SK-N-SH treated with all-trans-retinoic acid at 6 μM for 48 hours (cell line): ENCODE results near the gene RPL18A.

Experiments
- ATAC-seq: fragments of 200-7000 bp; cut with Tn5 transposase; 3 replicates; pipeline ENCODE4 v1.9.1; 2020; ENCODE audit warnings: mild to moderate bottlenecking, moderate library complexity
- ARNTL ChIP-seq: fragments of 450-650 bp; formaldehyde crosslinking; IDR thresholded peaks from 2 replicates; pipeline ENCODE4 v1.5.0; 2020; ENCODE audit warnings: low read depth, mild to moderate bottlenecking, moderate library complexity, borderline replicate concordance
- CREB5 ChIP-seq: fragments of 250-450 bp; sonication (Bioruptor Pico); IDR thresholded peaks from 2 replicates; pipeline ENCODE4 v1.5.1; 2020; ENCODE audit warnings: low read depth, mild to moderate bottlenecking, moderate library complexity
- CSDC2 ChIP-seq: fragments of 250-450 bp; sonication (Bioruptor Pico); IDR thresholded peaks from 2 replicates; pipeline ENCODE4 v1.5.0; 2020; ENCODE audit warnings: mild to moderate bottlenecking, moderate library complexity
- GLIS3 ChIP-seq: fragments of 250-450 bp; sonication (Bioruptor Pico); IDR thresholded peaks from 2 replicates; pipeline ENCODE4 v1.5.0; 2020; ENCODE audit warnings: mild to moderate bottlenecking, moderate library complexity
- ISL1 ChIP-seq: fragments of 250-450 bp; sonication (Bioruptor Pico); IDR thresholded peaks from 2 replicates; pipeline ENCODE4 v2.1.2; 2022; ENCODE audit warnings: mild to moderate bottlenecking, moderate library complexity
- OSR1 ChIP-seq: fragments of 250-450 bp; sonication (Bioruptor Pico); IDR thresholded peaks from 2 replicates; pipeline ENCODE4 v1.8.0; 2022; ENCODE audit warnings: moderate library complexity, mild to moderate bottlenecking, inconsistent platforms
- PATZ1 ChIP-seq: fragments of 250-450 bp; sonication (Bioruptor Pico); IDR thresholded peaks from 2 replicates; pipeline ENCODE4 v1.8.0; 2020; ENCODE audit warnings: mild to moderate bottlenecking, moderate library complexity, borderline replicate concordance
- POU6F1 ChIP-seq: fragments of 250-450 bp; sonication (Bioruptor Pico); IDR thresholded peaks from 2 replicates; pipeline ENCODE4 v1.8.0; 2021; ENCODE audit warnings: low read depth, mild to moderate bottlenecking, moderate library complexity, borderline replicate concordance
- PPARA ChIP-seq: fragments of 250-450 bp; sonication (Bioruptor Pico); IDR thresholded peaks from 2 replicates; pipeline ENCODE4 v1.5.0; 2020; ENCODE audit warnings: mild to moderate bottlenecking, borderline replicate concordance
- RARB ChIP-seq: fragments of 250-450 bp; sonication (Bioruptor Pico); IDR thresholded peaks from 2 replicates; pipeline ENCODE4 v1.8.0; 2021; ENCODE audit warnings: mild to moderate bottlenecking, moderate library complexity
- SNAI2 ChIP-seq: fragments of 250-450 bp; sonication (Bioruptor Pico); IDR thresholded peaks from 2 replicates; pipeline ENCODE4 v1.5.0; 2020; ENCODE audit warnings: mild to moderate bottlenecking, moderate library complexity
- TCF4 ChIP-seq: fragments of 250-450 bp; sonication (Bioruptor Pico); IDR thresholded peaks from 2 replicates; pipeline ENCODE4 v1.8.0; 2021; ENCODE audit warnings: mild to moderate bottlenecking, moderate library complexity, borderline replicate concordance
- TOX ChIP-seq: fragments of 250-450 bp; sonication (Bioruptor Pico); IDR thresholded peaks from 2 replicates; pipeline ENCODE4 v1.8.0; 2021; ENCODE audit warnings: mild to moderate bottlenecking, moderate library complexity, borderline replicate concordance
- TSHZ2 ChIP-seq: fragments of 250-450 bp; sonication (Bioruptor Pico); IDR thresholded peaks from 2 replicates; pipeline ENCODE4 v1.5.0; 2020; ENCODE audit warnings: mild to moderate bottlenecking, moderate library complexity
- ZFP3 ChIP-seq: fragments of 250-450 bp; sonication (Bioruptor Pico); IDR thresholded peaks from 2 replicates; pipeline ENCODE4 v1.5.0; 2020; ENCODE audit warnings: mild to moderate bottlenecking, moderate library complexity
- ZNF565 ChIP-seq: fragments of 450-650 bp; formaldehyde crosslinking; conservative IDR thresholded peaks from 2 replicates; pipeline ENCODE4 v1.5.0; 2020; ENCODE audit warnings: low read depth, mild to moderate bottlenecking, moderate library complexity
- ZNF70 ChIP-seq: fragments of 450-650 bp; formaldehyde crosslinking; IDR thresholded peaks from 2 replicates; pipeline ENCODE4 v1.5.0; 2020; ENCODE audit warnings: mild to moderate bottlenecking, moderate library complexity
- ZNF8 ChIP-seq: fragments of 450-650 bp; formaldehyde crosslinking; IDR thresholded peaks from 2 replicates; pipeline ENCODE4 v1.5.0; 2020; ENCODE audit warnings: mild to moderate bottlenecking, moderate library complexity

The RPL18A gene

GRCh38 chr19:17841371-17841809 is 18.3 kb upstream of the RPL18A start:
- no peak for TF ChIP-seq OSR1
- 0 out of 2 replicates have a peak, but pooled peaks have one; percentile 36 for TF ChIP-seq ZNF70 (CRISPR knock-in tag)
- peak; percentile 53 for ATAC-seq

- no peak for TF ChIP-seq CSDC2
- no peak for TF ChIP-seq ARNTL (CRISPR knock-in tag)
- TF ChIP-seq SNAI2 (CRISPR knock-in tag): no peak
- no peak for TF ChIP-seq ZFP3
- no peak for TF ChIP-seq ZNF565 (CRISPR knock-in tag)
- no peak for TF ChIP-seq POU6F1
- TF ChIP-seq ISL1 (CRISPR knock-in tag): no peak
- TF ChIP-seq PATZ1 (CRISPR knock-in tag): no peak
- TF ChIP-seq ZNF8 (CRISPR knock-in tag): no peak
- ATAC-seq: peak; percentile 83
These were observed 17.7 kb upstream of the RPL18A start for GRCh38 chr19:17841810-17842662.

- TF ChIP-seq RARB (CRISPR knock-in tag) (no peak), CREB5 (no peak), GLIS3 (CRISPR knock-in tag) (no peak), ARNTL (CRISPR knock-in tag) (no peak)
- ATAC-seq: no peak
These were observed 16.9 kb upstream of the RPL18A start for GRCh38 chr19:17842663-17843291.

- ATAC-seq: no peak
- TF ChIP-seq OSR1 (no peak), ISL1 (CRISPR knock-in tag) (no peak), TOX (CRISPR knock-in tag) (no peak), TSHZ2 (CRISPR knock-in tag) (no peak), CSDC2 (no peak), PPARA (no peak), ARNTL (CRISPR knock-in tag) (no peak), ZFP3 (no peak), TCF4 (CRISPR knock-in tag) (no peak)
These were observed 16.4 kb upstream of the RPL18A start for GRCh38 chr19:17843292-17843827.
